HG03139 (cell line): Measurements from ENCODE around the gene EDARADD.
"Not testable (repeated sequence)": the region's sequence is repeated elsewhere in the genome, so short reads cannot be mapped to it uniquely, and the experiment has no call there.

ENCODE experiments used
- ATAC-seq: cut with Tn5 transposase; IDR thresholded peaks from one replicate; pipeline ENCODE4 v1.9.1; 2021; ENCODE audit not compliant: unreplicated experiment

The EDARADD gene

DNA sequence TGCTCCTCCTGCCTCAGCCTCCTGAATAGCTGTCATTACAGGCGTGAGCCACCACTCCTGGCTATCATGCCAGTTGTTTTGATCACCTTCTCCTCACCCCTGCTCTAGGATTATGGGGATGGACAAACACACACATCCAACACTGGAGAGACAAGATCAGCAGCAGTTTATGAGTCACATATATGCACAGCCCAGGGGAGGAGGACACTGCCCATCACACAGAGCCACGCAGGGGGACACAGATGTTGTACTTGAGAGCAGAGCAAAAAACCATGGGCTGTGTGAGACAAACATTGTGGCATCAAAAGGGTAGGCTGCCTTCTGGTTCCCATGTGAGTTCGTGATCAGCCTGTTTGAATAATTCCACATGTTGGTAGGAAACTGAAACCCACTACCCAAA is 32.1 kb downstream of the EDARADD start:
- ATAC-seq: no peak

DNA sequence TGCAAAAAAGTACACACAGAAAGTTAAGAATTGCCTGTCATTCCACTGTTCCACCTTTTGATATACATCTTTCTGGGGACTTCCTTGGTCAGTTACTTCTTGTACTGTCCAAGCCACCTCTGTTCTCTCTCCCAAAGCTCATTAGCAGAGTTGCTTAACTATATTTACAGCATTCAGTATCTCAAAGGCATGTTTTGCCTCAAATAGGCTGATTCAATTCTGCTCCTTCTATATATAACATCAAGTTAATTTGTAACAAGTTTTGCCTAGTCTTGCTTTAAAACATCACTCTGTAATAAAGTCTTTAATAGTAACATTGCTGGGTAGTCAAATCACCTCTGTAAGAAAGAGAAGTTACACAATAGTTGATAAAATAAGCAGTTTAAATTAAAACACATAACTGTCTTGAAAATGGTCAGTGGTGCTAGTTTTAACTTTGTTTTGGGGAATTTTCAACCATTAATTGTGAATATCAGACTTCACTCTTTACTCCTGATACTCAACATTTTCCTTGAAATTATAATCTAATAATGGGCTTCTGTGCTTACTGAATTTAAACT is 35.7 kb downstream of the EDARADD start:
- peak; percentile 38 for ATAC-seq

DNA sequence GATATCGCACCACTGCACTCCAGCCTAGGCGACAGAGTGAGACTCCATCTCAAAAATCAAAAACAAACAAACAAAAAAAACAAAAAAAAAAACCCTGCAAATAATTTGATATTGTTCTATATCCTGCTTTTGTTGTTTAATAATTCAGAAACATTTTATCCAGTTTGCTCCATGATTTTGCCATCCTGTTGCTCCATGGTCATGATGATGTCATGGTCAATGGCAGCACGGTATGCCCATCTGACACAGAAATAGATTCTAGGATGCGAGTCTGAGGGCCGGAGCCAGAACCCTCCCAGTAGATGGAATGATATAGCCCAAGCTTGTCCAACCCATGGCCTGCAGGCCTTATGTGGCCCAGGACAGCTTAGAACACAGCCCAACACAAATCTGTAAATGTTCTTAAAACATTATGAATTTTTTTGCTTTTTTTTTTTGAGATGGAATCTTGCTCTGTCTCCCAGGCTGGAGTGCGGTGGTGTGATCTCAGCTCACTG is 39.8 kb downstream of the EDARADD start:
- ATAC-seq: no peak

DNA sequence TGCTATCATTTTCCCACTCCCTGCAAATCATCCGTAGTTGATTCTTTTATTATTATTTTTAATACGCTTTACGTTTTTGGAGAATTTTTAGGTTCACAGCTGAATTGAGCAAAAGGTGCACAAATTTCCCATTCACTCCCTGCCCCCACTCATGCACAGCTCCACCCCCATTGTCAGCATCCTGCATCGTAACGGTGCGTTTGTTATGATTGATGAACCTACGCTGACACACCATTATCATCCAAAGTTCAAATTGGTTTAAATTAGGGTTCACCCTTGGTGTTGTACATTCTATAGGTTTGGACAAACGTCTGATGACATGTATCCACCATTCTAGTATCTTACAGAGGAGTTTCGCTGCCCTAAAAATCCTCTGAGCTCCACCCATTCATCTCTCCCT is 44.5 kb downstream of the EDARADD start:
- ATAC-seq: no peak

DNA sequence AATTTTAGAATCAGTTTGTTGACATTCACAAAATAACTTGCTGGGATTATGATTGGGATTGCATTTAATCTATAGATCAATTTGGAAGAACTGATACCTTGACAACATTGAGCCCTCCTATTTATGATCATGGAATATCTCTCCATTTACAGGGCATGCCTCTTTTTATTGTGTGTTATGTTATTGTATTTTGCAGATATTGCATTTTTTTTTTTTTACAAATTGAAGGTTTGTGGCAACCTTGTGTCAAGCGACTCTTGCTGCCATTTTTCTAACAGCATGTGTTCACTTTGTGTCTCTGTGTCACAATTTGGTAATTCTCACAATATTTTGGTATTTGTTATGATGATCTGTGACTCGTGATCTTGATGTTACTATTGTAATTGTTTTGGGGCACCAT is 46.3 kb downstream of the EDARADD start:
- no peak for ATAC-seq

DNA sequence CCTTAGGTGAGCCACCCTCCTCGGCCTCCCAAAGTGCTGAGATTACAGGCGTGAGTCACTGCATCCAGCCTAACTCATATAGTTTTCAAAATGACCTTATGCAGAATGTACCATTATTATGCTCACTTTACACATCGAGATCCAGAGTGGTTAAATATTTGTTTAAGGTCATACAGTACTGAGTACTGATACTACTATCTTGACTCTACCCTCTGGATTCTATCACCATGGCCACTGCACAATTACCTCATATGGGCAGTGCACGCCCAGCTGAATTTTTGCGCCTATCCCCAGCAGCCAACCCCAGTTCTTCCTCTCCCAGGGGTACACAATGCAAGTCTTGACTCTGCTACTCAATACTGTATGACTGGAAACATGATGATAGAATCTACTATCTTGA is 56.7 kb downstream of the EDARADD start:
- no peak for ATAC-seq

DNA sequence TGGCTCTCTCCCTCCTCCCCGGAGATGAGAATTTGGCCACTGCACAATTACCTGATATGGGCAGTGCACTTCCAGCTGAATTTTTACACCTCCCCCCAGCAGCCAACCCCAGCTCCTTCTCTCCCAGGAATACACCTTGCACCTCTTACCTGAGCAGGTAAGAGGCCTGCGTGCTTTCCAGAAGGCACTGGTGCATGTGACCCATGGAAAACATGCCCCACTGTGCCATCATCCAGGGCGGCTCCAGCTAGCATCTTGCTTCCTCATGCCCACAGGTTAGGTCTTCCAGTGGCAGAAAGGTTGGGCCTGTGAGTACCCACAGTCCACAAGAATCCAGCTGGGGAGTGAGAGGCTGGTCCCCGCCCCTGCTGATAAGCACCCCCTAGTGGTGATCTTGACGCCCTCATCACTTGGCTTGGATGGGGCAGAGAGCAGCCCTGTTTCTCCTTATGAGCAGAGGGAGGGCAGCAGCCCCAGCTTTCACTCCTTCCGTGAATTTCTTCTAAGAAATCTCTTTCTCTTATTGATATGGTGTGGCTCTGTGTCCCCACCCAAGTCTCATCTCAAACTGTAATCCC is 57.8 kb downstream of the EDARADD start:
- no peak for ATAC-seq

DNA sequence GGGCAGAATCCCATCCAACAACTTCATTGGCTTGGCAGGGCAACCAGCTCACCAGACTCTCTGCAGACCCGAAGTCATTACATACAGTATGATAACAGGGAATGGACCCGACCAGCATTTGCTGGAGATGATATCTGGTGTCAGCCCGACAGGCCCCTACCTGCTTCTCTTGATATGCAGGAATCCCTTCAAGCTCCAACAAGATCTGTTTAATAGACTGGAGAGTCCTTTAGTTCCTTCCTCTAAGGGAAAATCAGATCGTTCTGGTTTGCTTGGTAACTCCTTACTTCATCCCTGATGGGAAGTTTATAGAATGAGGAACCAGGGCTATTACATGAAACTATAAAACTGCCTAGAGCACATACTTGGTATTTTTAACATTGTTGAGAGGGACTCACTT is 61.2 kb downstream of the EDARADD start:
- ATAC-seq: no peak

DNA sequence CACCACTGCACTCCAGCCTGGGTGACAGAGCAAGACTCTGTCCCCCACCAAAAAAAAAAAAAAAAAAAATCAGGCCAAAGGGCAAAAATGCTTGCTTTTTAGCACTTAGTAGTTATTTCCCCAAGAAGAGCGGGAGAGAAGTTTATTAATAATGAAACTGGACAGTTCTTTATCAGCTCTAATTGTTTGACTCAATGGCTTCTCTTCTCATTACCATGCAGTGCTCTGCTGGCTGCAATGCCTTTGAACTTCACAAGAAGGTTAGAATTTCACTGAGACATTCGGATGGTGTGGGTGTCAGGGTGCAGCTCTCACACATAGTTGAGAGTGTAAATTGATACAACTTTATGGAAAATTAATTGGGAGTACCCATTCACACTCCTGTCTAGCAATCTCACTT is 63.7 kb downstream of the EDARADD start:
- ATAC-seq: no peak

DNA sequence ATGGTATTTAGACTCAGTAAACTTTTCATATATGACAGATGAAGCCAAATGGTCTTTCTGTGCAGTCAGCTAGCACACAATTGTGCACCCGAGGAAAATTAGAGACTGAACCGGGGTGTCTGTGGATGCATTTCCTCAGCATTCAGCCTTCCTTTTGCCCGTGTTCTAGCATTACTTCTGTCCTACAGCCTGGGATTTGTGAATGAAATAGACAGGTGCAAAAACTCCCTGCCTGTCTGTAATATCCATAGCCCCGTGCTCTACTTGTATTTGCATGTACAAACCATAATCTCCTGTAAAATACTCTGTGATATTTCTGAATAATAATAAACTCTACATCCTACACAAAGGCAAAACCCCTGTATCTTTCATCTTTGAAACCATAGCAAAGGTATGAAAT is 64.9 kb downstream of the EDARADD start:
- ATAC-seq: no peak

DNA sequence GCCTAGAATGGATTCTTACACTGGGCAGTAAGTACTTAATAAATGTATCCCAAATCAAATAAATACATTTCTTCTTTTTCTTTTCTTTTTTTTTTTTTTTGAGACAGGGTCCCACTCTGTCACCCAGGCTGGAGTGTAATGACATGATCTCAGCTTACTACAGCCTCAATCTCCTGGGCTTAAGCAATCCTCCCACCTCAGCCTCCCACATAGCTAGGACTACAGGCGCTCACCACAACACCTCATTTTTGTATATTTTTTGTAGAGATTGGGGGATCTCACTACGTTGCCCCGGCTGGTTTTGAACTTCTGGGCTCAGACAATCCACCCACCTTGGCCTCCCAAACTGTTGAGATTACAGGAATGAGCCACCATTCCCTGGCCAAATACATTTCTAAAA is 66.0 kb downstream of the EDARADD start:
- no peak for ATAC-seq

DNA sequence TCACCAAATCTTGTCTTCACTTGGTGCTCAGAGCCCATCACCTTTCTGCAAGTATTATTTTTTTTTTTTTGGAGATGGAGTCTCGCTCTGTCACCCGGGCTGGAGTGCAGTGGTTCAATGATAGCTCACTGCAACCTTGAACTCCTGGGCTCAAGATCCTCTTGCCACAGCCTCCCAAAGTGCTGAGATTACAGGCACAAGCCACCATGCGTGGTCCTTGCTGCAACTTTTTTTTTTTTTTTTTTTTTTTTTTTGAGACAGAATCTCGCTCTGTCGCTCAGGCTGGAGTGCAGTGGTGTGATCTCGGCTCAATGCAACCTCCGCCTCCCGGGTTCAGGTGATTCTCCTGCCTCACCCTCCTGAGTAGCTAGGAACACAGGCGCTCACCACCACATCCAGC is 70.1 kb downstream of the EDARADD start:
- ATAC-seq: not testable (repeated sequence)

DNA sequence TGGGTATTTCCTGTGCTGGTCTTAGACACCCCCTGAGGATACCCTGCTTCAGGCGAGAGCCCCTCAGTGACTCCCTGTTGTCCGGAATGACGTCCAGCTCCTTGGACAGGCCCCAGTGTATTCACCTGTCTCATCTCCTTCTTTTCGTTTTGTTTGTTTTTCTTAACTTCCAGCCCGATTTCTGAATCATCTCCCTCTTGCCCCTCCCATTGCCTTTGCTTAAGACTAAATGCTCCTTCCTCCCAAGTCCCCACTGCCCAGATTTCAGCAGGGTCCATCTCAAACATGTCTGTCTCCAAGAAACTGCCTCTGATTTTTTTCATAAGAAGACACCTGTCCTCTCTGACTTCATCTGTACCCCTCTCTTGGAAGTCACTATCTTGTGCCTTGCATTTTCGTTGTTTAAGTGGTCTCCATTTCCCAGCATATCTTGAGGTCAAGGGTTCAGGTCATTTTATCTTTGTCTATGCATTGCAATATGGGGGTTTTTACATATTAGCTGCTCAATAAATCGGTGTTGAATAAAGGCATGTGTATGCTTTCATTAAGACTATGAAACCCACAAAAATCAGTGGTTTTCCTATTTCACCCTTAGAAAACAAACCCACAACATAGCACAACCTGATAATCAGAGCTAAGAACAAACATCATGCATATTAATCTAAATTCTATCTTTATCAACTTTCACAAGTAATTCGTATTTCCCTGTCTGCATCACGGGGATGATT is 71.3 kb downstream of the EDARADD start:
- peak; percentile 33 for ATAC-seq

DNA sequence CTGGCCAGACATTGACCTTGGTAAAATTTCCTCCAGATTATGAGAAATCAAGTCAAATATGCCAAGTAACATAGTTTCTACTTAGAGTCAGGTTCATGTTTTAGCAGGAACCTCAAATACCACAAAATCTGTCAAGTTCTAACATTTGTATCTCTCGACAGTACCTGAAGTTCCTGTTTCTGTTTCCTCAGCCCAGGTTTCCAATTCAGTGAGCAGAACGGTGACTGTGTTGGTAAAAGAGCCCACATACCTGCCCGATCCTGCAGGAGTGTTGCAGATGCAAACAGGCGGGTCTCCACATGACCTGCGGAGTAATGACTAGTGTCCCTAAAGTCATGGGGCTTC is 71.8 kb downstream of the EDARADD start:
- peak; percentile 93 for ATAC-seq

DNA sequence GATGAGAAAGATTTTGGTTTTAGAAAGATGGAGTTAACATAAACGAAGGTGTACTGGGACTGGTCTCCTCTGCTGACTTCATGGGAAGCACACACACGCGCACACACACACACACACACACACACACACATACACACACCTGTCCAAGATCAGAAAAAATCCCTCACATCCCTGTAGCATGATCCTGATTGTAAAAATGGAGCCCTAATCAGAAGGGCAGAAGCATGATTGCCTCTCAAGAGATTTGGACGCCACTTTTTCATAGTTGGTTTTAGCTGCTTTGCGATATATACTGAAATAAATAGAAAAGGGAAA is 73.2 kb downstream of the EDARADD start:
- no peak for ATAC-seq

DNA sequence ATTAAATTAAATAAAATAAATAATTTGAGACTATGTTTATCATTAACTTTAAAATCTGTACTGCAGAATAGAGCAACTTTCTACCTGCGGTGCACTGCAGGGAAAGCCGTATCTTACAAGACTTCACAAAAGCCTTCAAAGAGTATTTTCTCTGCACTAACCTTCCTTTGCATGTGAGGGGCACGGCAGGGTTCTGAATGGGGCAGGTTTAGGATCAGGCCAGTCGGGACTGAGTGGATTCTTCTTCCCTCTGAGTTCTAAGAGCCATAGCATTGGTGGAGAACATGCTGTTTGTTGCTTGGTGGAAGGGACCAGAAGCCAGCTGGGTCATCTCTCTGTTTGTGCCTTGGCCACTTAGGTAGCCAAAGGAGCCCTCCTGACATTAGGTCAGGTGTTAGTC is 74.5 kb downstream of the EDARADD start:
- ATAC-seq: no peak

DNA sequence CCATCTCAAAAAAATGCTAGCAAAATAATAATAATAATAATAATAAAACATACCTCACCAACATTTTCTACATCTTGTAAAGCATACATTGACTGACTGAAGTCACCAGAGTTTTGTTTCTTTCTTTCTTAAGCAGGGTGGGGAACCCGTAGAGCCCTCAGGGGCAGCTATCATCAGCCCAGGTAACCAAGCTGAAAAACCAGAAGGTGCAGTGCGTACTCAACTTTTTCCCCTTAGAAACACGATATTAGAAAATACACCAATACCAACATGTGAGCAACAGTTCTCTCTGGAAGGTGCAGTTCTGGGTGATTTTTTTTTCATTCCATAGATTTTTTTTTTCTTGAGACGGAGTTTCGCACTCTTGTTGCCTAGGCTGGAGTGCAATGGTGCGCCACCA is 75.4 kb downstream of the EDARADD start:
- ATAC-seq: no peak

DNA sequence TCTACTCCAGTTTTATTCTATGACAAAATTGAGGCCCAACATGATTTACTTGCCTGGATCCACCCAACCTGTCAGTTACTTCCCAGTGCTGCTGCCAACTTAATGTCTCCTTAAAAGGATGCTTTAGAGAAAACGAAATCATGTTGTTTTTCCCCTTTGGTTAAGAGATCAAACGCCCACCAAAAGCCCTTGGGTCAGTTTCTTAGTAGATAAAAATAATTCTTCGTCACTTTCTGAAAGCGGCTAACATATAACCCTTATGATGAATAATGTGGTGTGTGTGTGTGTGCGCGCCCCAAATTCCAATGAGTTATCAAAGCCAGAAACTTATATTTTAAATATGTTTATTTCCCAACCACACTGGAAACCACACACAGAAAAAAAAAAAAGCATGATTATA is 77.0 kb downstream of the EDARADD start:
- no peak for ATAC-seq

DNA sequence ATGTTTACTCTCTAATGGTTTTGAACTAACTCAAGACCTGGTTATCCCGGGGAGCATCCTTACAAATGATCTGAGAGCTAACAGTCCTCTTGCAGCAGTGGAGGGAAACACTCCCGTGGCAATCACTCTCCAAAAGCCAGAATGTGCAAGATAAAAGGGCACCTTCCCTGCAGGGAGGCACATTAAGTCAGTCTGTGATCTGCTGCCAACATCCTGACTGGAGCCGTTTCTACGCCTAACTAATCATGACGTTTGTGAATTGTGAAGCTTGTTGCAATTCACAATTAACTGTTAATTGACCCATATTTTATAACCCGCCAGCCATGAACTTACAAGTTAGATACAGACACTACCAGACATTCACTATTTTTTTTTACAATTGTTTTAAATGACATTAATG is 77.6 kb downstream of the EDARADD start:
- no peak for ATAC-seq

DNA sequence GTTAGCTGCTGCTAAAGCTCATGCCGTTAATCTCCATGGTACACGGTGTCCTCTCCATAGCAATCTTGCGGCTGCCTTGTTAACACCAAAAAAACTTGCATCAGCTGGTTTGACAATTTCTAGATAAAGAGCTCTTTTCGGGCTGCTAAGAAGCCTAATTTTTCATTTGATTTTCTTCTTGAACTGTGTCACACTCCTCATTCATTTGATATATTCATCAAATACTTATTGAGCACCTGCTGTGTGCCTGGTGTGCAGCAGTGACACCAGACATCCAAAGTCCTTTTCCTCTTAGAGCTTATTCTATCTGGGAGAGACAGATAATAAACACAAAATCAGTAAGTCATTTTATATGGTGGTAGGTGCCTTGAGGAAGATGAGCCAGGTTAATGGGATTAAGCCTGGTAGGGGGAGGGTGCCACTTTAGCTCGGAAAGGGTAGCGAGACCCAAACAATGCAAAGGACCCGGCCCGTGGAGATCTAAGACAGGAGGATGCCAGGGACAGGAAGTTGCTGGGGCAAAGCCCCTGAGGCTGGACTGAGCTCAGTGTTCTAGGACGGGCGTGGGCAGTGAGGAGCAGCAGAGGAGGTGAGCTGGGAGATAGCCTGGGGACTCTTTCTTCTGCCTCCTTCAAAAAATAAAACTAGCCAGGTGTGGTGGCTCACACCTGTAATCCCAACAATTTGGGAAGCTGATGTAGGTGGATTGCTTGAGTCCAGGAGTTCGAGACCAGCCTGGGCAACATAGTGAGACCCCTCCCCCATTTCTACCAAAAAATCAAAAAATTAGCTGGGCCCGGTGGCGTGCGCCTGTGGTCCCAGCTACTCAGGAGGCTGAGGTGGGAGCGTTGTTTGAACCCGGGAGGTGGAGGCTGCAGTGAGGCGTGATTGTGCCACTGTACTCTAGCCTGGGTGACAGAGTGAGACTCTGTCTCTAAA is 79.0 kb downstream of the EDARADD start:
- no peak for ATAC-seq

DNA sequence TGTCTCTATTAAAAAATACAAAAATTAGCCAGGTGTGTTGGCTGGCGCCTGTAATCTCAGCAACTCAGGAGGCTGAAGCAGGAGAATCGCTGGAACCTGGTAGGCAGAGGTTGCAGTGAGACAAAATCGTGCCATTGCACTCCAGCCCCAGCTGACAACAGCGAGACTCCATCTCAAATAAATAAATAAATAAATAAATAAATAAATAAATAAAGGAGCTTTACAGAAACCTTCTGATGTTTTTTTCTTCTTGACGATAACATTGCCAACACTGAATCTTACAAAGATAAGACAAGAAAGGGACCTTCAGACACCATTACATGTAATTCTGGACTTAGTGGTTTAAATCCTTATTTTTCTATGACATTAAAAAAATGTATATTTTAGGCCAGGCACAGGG is 81.9 kb downstream of the EDARADD start:
- ATAC-seq: no peak
